Nucleus accumbens (tissue), 56 donors: ENCODE results near the gene CHST9.
"Not testable (repeated sequence)": the region's sequence is repeated elsewhere in the genome, so short reads cannot be mapped to it uniquely, and the experiment has no call there.

Experiments used
- DNase-seq, 56 donors: peaks; one replicate each; lab custom pipeline; 2025; lab: John Stamatoyannopoulos, UW

CHST9 gene

DNA sequence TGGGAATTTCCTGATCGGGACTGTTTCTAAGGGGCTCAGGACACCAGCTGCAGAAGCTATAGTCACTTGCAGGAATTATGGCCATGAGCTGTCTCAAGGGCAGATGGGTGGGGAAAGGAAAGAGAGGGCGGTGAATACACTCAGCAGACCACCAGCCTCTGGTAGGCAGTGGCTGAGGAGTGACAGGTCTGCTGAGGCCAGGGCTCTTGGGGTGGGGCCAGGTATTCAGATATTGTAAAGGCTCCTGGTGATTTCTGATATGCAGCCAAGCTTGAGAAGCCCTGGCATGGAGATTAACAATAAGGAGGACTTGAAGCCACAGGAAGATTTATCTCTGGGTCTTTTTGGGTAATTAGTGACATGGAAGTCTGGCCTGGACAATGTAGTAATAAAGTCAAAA is 174.3 kb downstream of the CHST9 start:
- no peak for DNase-seq

DNA sequence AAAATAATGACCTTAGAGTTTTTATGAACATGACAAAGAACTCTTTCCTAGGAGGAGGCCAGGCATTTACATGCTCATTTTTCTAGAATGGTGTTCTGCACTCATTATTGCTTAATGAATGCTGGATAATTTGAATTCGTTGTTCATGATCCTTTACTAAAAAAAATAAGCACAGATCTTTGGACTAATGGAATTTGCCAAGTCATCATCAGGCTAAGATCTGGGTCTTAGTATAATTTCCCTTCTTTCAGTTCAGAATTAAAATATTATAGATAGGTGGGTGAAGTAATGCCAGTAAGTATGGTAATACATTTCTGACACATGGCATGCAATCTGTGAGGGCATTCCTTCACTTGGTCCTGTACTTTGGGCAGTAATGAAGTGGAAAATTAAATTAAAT is 175.8 kb downstream of the CHST9 start:
- no peak for DNase-seq

DNA sequence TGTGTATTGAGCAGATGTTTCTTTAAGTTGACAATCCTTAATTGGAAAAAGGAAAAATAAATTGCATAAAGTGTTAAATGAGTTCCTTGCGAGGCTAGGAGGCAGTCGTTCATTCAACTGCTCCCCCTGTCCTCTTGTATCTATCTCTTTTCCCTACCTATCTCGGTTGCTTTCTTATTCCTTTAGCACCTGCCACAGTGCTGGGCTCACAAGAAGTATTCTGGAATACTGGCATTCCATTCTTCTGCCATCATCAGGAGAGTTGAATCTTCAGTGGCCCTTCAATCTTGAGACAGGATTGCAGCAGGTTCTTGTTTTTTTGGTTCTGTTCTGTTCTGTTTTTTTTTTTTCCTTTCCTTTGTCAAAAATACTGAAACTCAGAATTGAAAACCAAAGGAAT is 176.5 kb downstream of the CHST9 start:
- no peak for DNase-seq

DNA sequence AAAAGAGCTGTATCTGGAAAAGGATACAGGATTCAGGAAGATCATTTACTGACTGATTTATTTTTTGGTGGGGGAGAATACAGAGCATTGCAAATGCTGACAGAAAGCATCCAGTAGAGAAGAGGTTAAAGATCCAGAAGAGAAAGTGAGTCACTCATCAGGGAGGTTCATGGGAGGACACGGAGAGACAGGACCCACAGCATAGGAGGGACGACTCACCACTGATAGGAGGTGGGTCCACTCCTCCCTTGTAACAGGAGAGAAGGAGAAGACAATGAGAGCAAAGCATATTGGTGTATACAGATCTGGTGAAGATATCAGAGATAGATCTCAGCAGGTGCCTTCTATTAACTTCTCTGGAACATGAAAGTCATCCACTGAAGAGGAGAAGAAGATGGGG is 177.2 kb downstream of the CHST9 start:
- no peak for DNase-seq

DNA sequence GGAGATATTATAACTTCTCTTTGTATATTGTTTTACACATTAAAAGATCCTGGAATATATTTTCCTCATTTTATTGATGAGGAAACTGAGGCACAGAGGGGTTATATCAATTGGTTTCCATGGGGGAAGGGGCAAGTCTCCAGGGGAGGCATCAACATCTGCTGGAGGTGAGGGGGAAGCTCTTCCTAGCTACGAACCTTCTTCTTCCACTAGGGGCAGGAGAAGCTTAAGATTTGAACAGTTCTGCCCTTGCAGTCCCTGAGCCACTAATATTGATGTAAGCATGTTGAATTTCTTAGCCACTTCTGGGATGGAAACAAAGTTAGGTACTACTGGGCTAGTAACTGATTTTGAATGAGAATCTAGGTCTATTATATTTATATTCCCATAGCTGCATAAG is 179.5 kb downstream of the CHST9 start:
- no peak for DNase-seq

DNA sequence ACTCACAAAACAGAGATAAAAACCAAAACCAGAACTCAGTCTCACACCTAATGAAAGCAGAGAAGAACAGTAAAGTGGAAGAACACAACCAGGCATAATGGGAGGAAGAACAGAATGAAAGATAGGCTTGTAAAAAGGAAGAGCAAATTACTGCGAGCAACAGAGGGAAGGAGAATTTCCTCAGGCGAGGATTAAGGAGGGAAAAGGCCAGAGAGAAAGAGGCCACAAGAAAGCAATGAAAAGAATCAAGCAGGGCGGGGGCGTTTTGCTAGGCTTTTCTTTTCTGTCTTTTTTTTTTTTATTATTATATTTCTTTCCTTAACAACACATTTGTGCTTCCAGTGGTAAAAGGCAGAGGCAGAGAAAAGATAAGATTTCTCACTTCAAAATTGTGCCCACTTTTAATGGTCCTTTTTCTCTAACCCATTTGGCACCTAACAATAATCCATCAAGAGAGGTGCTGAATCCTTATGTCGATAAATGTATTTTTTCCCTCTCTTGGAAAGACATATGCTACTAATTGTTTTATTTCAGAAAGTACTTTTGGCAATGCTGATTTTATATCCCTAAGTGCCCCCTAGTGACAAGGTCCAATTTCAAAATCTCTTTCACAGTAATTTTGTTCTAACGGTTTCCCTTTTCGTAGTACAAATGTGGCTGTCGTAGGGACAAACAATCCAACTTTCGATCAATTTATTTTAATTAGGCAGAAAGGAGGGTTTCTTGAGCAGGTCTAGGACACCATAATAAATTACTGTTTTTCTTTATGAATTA is 180.9 kb downstream of the CHST9 start:
- peak in 1 of 56 donors; percentile 1 for DNase-seq

DNA sequence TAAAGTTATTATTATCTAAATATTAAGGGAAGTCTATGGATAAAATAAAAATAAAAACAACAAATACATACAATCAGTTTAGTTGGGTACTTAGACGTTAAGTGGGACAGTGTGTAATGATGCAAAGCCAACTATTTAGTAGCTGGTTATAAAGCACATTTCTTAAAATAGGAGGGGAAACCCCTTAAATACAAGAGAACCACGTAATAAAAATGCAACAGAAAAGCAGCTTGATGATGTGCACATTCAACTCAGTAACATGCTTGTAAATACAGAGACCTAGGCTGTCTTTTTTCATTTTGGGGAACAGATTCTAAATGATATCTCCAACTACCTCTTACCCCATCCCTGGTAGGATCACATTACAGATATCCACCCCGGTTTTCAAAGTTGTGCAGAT is 185.3 kb downstream of the CHST9 start:
- no peak for DNase-seq

DNA sequence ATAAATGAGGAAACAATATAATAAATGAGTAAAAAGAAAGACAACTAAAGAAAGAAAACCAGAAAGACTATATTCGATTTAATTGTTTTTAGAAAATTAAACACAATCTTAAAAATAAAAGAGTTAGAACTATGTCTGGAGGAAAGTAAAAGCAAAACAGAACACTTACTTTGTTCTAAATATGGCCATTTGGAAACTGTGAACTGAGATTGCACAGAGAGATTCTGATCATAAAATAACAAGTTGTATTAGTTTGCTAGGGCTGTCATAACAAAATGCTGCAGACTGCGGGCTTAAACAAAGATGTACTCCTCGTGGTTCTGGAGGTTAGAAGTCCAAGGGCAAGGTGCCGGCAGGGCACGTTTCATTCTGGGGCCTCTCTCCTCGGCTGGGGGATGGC is 191.5 kb downstream of the CHST9 start:
- no peak for DNase-seq

DNA sequence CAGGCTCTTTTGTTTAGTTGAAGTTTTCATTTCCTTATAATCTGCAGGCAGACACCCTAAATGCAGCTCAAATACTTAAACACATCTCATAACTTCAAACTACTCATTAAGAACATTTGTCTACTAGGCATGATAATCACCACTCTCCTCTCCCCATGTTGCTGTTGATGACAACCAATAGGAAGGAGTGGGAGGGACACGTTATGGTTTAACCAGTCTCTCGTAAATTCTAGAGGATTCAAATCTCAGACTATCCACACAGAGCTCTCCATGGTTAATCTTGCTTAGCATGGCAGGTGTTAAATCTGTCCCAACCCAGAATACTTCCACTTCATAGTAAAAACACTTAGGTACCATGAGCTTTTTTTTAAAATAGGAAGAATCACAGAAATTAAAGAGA is 192.2 kb downstream of the CHST9 start:
- DNase-seq: no peak

DNA sequence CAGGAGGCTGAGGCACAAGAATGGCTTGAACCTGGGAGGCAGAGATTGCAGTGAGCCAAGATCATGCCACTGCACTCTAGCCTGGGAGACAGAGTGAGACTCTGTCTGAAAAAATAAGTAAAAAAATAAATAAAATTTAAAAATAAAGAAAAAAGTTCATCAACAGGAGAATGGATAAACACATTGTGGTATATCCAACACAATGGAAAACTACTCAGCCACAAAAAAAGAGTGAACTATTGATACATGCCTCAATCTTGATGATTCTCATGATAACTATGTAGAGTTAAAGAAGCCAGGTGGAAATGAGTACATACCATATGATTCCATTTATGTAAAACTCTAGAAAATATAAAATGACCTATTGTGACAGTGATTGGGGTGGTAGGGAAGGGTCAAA is 195.3 kb downstream of the CHST9 start:
- no peak for DNase-seq

DNA sequence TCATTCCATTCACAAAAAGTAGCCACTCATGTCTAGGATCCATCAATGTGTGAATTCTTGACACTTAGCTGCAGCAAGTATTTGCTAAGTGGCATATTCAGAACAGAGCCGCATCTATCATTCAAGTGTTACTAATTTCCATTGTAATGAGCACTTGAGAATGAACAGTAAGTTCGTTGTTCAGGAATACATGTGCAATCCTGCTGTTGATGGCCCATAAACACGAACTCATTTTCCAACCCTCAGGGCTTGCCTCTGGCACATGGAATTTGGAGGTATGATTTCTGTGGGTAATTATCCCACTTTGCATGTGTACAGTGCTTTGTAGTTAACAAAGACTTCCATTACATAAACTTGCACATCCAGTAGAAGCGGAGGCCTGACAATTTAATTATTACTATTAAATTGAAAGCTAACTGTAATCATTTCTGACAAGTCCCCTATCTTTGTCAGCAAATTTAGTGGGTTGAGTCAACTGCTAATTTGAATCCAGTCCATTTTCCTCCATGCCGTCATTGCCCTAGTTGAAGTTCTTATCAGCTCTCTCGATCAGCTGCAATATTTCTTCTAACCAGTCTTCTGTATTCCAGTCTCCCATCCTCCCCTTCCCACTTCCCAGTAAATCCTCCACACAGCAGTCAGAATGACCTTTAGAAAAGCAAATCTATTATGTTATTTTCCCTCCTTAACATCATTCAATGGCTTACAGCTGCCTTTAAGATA is 203.6 kb downstream of the CHST9 start:
- no peak for DNase-seq

DNA sequence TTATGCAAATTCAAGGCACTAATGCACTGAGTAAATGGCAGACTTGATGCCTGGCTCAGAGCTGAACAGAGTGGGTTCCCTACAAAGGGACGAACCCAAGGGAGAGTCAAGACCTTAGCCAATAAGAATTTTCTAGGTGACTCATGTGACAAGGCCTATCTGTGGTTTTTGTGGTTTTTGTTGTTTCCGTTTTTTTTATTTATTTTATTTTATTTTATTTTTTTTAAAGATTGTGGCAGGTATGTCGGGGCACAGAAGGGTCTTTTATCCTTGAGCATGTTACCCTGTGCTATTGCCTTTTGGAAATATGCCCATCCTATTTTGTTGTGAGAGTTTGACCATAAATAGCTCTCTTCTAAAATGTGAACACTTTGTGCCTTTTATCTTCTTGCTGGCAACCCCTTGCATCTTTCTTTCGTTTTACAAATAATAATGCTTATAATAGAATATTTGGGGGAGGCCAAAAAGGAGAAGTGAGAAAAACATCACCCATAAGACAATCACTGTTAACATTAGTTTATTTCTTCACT is 206.2 kb downstream of the CHST9 start:
- no peak for DNase-seq

DNA sequence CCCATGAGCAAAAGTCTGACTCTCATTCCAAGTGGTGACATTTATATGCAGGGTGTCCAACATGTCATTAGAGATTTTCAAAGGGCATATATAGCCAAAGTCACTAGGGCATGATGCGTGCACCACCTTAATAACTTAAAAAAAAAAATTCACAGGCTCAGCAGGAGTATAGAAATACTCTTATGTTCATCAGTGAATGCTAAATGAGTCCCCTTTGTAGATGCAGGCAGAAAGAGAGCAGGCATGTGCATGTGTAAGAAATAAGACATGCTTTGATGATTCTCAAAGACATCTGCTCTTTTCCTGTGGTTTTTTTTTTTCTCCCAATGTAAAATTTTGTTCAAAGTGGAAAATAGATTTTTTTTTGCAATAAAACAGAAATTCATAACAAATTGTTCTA is 207.3 kb downstream of the CHST9 start:
- DNase-seq: no peak

DNA sequence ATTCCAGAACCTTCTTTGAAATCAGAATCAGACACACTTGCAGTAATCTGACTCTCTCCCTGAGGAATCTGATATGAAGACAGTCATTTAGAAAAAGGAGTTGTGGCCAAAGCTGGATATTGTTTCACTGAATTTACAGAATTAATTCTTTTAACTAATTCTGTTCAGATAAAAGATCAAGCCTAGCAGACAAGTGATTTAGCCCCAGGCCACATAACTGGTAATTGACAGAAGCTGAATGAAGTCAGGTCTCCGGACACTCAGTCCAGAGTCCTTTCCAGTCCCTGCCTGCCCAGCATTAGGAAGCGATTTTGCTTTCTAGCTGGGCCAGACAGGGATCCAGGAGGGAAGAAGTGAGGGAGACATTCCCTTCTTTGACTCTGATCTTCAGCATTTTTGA is 208.9 kb downstream of the CHST9 start:
- DNase-seq: no peak

DNA sequence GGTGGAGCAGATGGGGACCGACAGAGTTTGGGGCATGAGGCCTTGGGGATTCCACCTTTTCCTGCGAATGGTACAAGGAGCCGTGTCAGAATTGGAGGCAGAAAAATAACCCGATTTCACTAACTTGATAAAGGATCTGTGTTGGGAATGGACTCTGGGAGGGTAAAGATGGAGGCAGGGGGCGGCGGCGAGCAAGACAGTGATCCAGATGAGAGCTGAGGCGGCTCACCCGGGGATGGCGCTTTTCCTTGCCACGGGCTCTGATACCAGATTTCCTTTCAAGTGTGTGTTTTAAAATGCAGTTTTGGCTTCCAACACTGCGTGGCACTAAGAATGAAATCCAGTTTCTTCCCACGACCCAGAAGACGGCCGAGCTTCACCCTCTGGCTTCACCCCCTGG is 212.6 kb downstream of the CHST9 start:
- DNase-seq: not testable (repeated sequence)

DNA sequence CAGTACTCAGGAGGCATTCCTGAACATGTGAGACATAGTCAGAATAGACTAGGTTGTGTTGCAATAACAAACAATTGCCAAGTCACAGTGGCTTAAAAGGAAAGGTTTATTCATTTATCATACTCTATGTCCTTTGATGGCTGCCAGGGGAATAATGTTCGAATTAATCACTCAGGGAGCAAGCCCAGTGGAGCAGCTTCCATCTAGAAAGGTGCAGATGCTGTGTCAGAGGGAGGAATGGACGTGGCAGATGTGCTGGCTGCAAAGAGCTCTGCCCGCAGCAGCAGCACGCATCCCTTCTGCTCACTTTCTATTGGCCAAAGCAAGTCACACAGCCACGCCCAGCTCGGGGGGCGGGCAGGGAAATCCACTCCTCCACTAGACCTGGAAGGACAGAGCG is 213.7 kb downstream of the CHST9 start:
- DNase-seq: no peak

DNA sequence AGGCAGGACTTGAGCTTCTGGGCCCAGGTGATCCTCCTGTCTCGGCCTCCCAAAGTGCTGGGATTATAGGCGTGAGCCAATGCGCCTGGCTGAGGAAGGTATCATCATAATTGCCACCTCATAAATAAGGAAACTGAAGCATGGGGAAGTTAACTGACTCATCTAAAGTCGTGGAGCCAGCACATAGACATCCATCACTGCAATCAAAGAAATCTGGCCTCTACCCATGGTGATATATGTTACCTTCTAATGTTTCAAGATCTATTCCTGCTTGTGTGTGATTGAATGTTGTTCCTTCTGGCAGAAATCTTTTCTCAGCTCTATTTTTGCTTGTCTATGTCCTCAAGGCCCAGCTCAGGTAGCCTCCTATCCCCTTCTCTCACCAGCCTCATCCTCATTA is 214.5 kb downstream of the CHST9 start:
- no peak for DNase-seq

DNA sequence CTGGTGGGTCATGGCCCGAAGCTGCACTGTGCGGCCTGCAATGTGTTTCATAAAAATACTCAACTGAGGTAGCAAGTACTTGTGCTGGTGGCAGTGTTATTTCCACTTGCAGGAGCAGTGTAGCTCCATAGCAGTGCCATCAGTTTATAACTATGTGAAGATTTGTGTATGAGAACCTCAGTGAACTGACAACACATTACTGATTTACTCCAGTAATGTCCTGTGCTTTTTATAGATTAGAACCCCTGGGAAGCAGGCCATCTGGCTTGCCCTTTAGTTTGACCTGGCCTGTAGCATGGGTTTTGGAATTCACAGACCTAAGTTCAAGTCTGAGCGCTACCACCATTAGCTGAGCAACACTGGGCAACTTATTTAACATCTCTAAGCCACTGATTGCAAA is 219.9 kb downstream of the CHST9 start:
- DNase-seq: no peak

DNA sequence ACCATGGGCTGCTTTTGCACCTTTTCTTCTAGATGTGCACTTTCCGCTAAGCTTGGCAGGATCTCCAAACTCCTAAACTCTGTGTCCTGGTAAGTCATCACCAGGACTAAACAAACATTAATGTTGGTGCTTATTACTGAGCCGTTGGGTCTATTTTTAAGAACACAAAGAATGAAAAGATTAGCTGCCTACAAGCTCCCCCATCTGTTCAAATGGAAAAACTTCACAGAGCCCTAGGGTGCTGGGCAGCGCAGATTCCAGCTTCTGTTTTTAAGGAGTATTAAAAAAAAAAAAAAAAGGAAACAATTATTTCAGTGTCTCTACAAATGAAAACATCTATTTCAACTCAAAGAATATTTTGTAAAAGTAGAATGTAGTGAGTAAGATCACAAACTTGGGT is 221.8 kb downstream of the CHST9 start:
- DNase-seq: no peak

DNA sequence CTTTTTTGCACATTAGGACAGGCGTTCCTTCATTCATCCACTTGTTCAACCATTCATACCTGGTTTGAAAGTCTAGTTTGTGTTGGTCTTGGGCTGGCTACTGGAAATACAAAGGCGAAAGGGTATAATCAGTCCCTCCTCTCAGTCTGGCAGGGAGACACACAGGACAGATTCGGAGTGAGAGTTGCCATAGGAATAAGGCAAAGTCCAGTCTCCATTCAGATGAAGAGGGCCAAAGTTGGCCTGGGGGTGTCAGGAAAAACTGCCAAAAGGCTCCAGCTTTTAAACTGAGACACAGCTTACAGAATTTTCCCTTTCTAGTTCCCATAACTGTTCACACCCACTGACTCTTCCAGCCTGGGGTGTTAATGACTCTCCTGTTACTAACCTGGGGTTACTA is 223.3 kb downstream of the CHST9 start:
- DNase-seq: peak in 1 of 56 donors; percentile 14

DNA sequence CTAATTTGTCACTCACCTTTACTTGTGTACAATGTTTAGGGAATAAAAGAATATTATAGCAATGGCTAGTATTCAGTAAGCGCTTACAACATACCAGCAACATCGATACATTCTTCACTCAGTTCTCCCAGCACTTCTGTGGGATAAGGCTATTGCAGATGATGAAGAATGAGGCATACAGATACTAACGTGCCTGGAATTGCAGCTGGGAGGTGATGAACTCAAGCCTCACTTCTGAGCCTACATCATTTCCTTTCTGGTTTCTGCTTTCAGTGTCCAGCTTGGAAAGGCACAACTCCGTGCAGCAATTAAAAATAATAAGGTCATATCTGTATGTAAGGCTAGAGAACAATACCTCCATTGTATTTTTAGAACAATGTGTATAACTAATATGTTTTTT is 224.2 kb downstream of the CHST9 start:
- DNase-seq: no peak

DNA sequence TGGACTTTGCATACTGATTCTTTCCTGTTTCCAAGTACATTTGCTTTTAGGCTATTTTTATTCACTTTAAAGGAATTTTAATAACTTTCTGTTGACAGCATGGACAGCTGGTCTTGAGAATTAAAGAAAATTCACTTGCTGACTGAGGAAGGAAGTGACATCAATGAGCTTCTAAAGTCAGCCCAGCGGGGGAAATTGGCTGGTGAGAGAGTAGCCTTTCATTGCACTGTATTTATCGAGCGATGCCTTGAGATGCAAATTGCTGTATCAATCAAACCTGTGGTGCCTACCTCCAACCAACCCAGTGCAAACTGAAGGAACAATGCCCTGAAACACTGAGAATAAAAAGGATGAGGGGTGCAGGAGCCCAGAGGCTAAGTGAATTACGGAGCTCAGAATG is 228.2 kb downstream of the CHST9 start:
- DNase-seq: no peak
